Heart left ventricle (tissue), 16 donors: ENCODE measurements around the gene FADS3. TPM values are rescaled to one million over a fixed set of nuclear protein-coding genes. Genes with fewer than 3 reads are reported as not detected.

ENCODE experiments used
- ATAC-seq, 4 donors: fragments of 200-7000 bp; cut with Tn5 transposase; one replicate each; pipeline ENCODE4 v1.9.1; 2020 to 2022; ENCODE audit warnings: moderate library complexity in 4 of 4, mild to moderate bottlenecking in 3 of 4, moderate number of reproducible peaks in 1 of 4
- DNase-seq, 5 donors: peaks; one replicate each; pipeline ENCODE4 v3.0.0-alpha.2; 2020
- H3K27ac ChIP-seq, 12 donors: fragments of 200-600 bp; sonication (generic) in 4 of 12; one replicate each; pipeline versions ENCODE4 v1.5.0 to v1.8.0; 2016 to 2022; ENCODE audit warnings: mild to moderate bottlenecking in 2 of 12
- H3K27me3 ChIP-seq, 9 donors: fragments of 200-600 bp; sonication (generic) in 2 of 9; one replicate each; pipeline versions ENCODE4 v1.5.1 to v1.8.0; 2016 to 2022; ENCODE audit warnings: mild to moderate bottlenecking in 3 of 9
- H3K36me3 ChIP-seq, 9 donors: fragments of 200-600 bp; sonication (generic) in 2 of 9; one replicate each; pipeline versions ENCODE4 v1.5.0 to v1.8.0; 2018 to 2022; ENCODE audit warnings: mild to moderate bottlenecking in 2 of 9
- H3K4me1 ChIP-seq, 12 donors: fragments of 200-600 bp; sonication (generic) in 4 of 12; one replicate each; pipeline versions ENCODE4 v1.5.0 to v1.8.0; 2016 to 2022; ENCODE audit warnings: mild to moderate bottlenecking in 3 of 12
- H3K4me3 ChIP-seq, 12 donors: fragments of 200-600 bp; sonication (generic) in 4 of 12; one replicate each; pipeline versions ENCODE4 v1.5.0 to v1.8.0; 2017 to 2022; ENCODE audit warnings: mild to moderate bottlenecking in 9 of 12, moderate library complexity in 4 of 12
- H3K9me3 ChIP-seq, 12 donors: fragments of 200-600 bp; sonication (generic) in 4 of 12; one replicate each; pipeline versions ENCODE4 v1.5.0 to v1.8.0; 2016 to 2022; ENCODE audit warnings: mild to moderate bottlenecking in 1 of 12
- CTCF ChIP-seq, 12 donors: fragments of 200-600 bp; sonication (generic) in 4 of 12; IDR thresholded peaks; one replicate each; pipeline versions ENCODE4 v1.5.0 to v1.8.0; 2018 to 2022; ENCODE audit warnings: antibody characterized with exemption in 12 of 12, mild to moderate bottlenecking in 5 of 12
- POLR2A ChIP-seq, 2 donors: fragments of 450-650 bp; IDR thresholded peaks; one replicate each; pipeline ENCODE4 v1.6.1; 2017; ENCODE audit warnings: antibody characterized with exemption in 2 of 2, mild to moderate bottlenecking in 2 of 2, moderate library complexity in 2 of 2
- WGBS, 4 donors: extraction: QIAGEN DNeasy Blood & Tissue Kit in 2 of 4; methylation state at CpG; one replicate each; pipeline versions ENCODE4 v1.1.5 to v1.1.7; 2013 to 2018; 5-methylcytosine and 5-hydroxymethylcytosine counted together
- intact Hi-C, 10 donors: fragments of 100-400 bp; cut with DNase I; formaldehyde crosslinking; loops; one replicate each; pipeline versions ENCODE4 v1.11.1 to v1.14.2; 2022
- polyA plus RNA-seq, 2 donors: library from polyadenylated mRNA; stranded (reverse); fragments of 200-250 nt; gene quantifications; one replicate each; pipeline ENCODE4 v1.2.3, GENCODE V29; 2013
- total RNA-seq, 9 donors: library from RNA; depleted of rRNA in 2 of 9; stranded (reverse); fragments of >200 nt in 2 of 9; fragmentation: NEBNext Ultra II Directional in 3 of 9; extraction: Animal tissue kit (Norgen Biotek cat#: 25700) in 3 of 9; gene quantifications; one replicate each; pipeline versions ENCODE4 v1.1.0 to v1.2.4, GENCODE V29; 2016 to 2023
- donor health status: ischemic (EF 13 %, LVEDD 7.1; RV severe dilation, severe dysfunction).
- donor health status: healthy with polysubstance abuse.
- donor health status: DM: no; HTN: yes; CAD: no.
- donor health status: DM: no; HTN: no; CAD: no.
- donor health status: ischemic (EF 25% LVEDD 6.9; RV normal size, moderate dysfunction).
- donor health status: ischemic (EF 25% LVEDD 5.7; RV mildly dilated, moderate dysfunction).
- donor health status: healthy.
- donor health status: DM: yes; HTN: yes; CAD: no.
- donor health status: ischemic (EF 35%, LVEDD 5.7; RV mildly dilated, moderate dysfunction).
- donor health status: nonischemic (EF 11% LVEDD 7.7; RV severe dilation, severe dysfunction).
- donor health status: DM: yes; HTN: yes; CAD: no.
- donor health status: PGD.
- donor health status: ischemic (EF 29% LVEDD 5.4; RV normal size, mild dysfunction).
- donor health status: nonischemic (EF 23%, LVEDD 6.1; RV moderate dilation, normal function).

The FADS3 gene
- total and polyA plus RNA-seq, 11 donors: 53.2 to 237 (median 79.6) TPM

GRCh38 chr11:61830237-61831105 is 60.9 kb downstream of the FADS3 start:
- WGBS, 4 donors: 57 to 68% (median 64%) methylated on average over 8 of the region's 8 CpGs
- Histone ChIP-seq H3K9me3 (no peaks in the 10 kb centered on the region), H3K27me3 (no peaks in the 10 kb centered on the region), H3K4me1 (peaks cover 0 to 74% (median 46%) of the 10 kb centered on the region in 12 donors), H3K36me3 (no peaks in the 10 kb centered on the region), H3K27ac (peak overlapping the region in 8 of 12 donors; percentile 20 to 91 (median 54)), H3K4me3 (peak overlapping the region in 3 of 12 donors; percentile 67 to 80 (median 75))
- intact Hi-C loops: no loop called here
- no peak for TF ChIP-seq POLR2A (IDR thresholded peaks at IDR 0.05)
- TF ChIP-seq CTCF (IDR thresholded peaks at IDR 0.05): no peak
- ATAC-seq (no peak), DNase-seq (peak in 1 of 5 donors; percentile 6)

DNA sequence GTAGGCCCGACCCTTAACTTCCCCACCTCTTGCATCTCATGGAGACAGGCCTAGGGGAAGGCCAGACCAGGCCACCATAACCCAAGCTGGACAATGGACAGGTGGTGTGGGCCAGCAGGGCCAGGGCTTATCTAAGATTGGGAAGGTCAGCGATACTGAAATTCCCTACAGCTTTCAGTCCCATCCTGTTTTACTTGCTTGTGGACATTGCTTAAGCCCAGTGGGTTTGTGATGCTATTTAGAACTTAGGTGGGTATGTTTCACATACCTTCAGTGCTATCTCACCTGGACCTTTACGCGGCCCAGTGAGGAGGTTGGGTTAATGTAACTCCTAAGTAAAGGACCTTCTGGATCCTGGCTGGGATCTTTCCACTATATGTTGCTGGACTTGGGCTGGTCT is 61.5 kb downstream of the FADS3 start:
- TF ChIP-seq POLR2A (IDR thresholded peaks at IDR 0.05) (no peak), CTCF (IDR thresholded peaks at IDR 0.05) (no peak)
- Histone ChIP-seq H3K4me3 (peak overlapping the region in 7 of 12 donors; percentile 58 to 80 (median 74)), H3K27ac (peak overlapping the region in 8 of 12 donors; percentile 33 to 93 (median 81)), H3K36me3 (no peaks in the 10 kb centered on the region), H3K9me3 (no peaks in the 10 kb centered on the region), H3K27me3 (no peaks in the 10 kb centered on the region), H3K4me1 (peaks cover 0 to 67% (median 40%) of the 10 kb centered on the region in 12 donors)
- intact Hi-C loops: no loop called here
- WGBS, 4 donors: 72 to 91% (median 81%) methylated on average over 4 of the region's 4 CpGs
- peak in 1 of 5 donors; percentile 18 for DNase-seq
- no peak for ATAC-seq

- H3K9me3 ChIP-seq: no peaks in the 10 kb centered on the region
- ATAC-seq (peak; percentile 25 to 52 (median 40)), DNase-seq (peak; percentile 56 to 77 (median 63))
- H3K36me3 ChIP-seq: no peaks in the 10 kb centered on the region
- peak overlapping the region; percentile 8 to 96 (median 86) for H3K27ac ChIP-seq
- intact Hi-C loops: loop anchor here in 2 of 10 donors (1.0 kb wide), 2 partner anchors 14 to 62 kb away; partner anchors contain the start of gene FADS3 (in 1 of the 2)
- WGBS, 4 donors: 1 to 11% (median 1%) methylated on average over 24 to 55 of the region's 55 CpGs
- peak overlapping the region; percentile 47 to 80 (median 66) for H3K4me3 ChIP-seq
- no peaks in the 10 kb centered on the region for H3K27me3 ChIP-seq
- TF ChIP-seq CTCF (IDR thresholded peaks at IDR 0.05): peak; percentile 17 to 64 (median 42)
- no peak for TF ChIP-seq POLR2A (IDR thresholded peaks at IDR 0.05)
- H3K4me1 ChIP-seq: peaks cover 0 to 57% (median 31%) of the 10 kb centered on the region in 12 donors
Measured at GRCh38 chr11:61828629-61829407, 62.5 kb downstream of the FADS3 start.

DNA sequence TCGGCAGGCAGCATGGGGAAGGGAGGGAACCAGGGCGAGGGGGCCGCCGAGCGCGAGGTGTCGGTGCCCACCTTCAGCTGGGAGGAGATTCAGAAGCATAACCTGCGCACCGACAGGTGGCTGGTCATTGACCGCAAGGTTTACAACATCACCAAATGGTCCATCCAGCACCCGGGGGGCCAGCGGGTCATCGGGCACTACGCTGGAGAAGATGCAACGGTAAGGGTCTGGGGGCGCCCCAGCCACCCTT is 63.0 kb downstream of the FADS3 start:
- DNase-seq: no peak
- WGBS, 4 donors: 0 to 2% (median 0%) methylated on average over 15 to 16 of the region's 16 CpGs

More for the DNA sequence above, 63.0 kb downstream of the FADS3 start:
- no peak for ATAC-seq
- Histone ChIP-seq H3K4me1 (peaks cover 0 to 55% (median 31%) of the 10 kb centered on the region in 12 donors), H3K9me3 (no peaks in the 10 kb centered on the region), H3K36me3 (no peaks in the 10 kb centered on the region), H3K4me3 (peak overlapping the region; percentile 47 to 80 (median 66)), H3K27ac (peak overlapping the region in 11 of 12 donors; percentile 65 to 96 (median 87)), H3K27me3 (no peaks in the 10 kb centered on the region)
- no peak for TF ChIP-seq CTCF (IDR thresholded peaks at IDR 0.05)
- TF ChIP-seq POLR2A (IDR thresholded peaks at IDR 0.05): no peak
- intact Hi-C loops: loop anchor here in 2 of 10 donors (1.0 kb wide), 2 partner anchors 13 to 63 kb away; partner anchors contain the start of gene FADS3 (in 1 of the 2)
